ENCODE measurements around the gene KCNJ14.

The KCNJ14 gene

GRCh38 chr19:48455171-48455907 lies at the start of gene KCNJ14:
Gene KCNJ14, plus strand, starts transcription at chr19:48455574. Its CDS starts 6,151 bp downstream, at chr19:48461725.
- DNase-seq (ENCODE audit: low spot score in 2 of 2): no peak
- H3K27ac Mint-ChIP-seq: peak within 1 kb of the TSS; percentile 33
- H3K4me3 Mint-ChIP-seq: no peak within 1 kb of the TSS
- peaks cover 9% of the 10 kb centered on the region for H3K4me1 Mint-ChIP-seq
- no peak for ATAC-seq (ENCODE audit: low read depth)
- H3K27me3 Mint-ChIP-seq: no peaks in the 10 kb centered on the region
- H3K9me3 Mint-ChIP-seq: no peaks in the 10 kb centered on the region
- peaks cover 20% of the 10 kb centered on the region for H3K36me3 Mint-ChIP-seq

- no peak for DNase-seq (ENCODE audit: low spot score in 2 of 2)
- no peak overlapping the region for H3K27ac Mint-ChIP-seq
- peaks cover 24% of the 10 kb centered on the region for H3K27me3 Mint-ChIP-seq
- no peak for ATAC-seq (ENCODE audit: low read depth)
- H3K9me3 Mint-ChIP-seq: peaks cover 3% of the 10 kb centered on the region
- H3K4me1 Mint-ChIP-seq: peaks cover 5% of the 10 kb centered on the region
- no peak overlapping the region for H3K4me3 Mint-ChIP-seq
- H3K36me3 Mint-ChIP-seq: peaks cover 4% of the 10 kb centered on the region
Measured at GRCh38 chr19:48405850-48406249, 49.5 kb upstream of the KCNJ14 start.

- no peak for ATAC-seq (ENCODE audit: low read depth)
- Mint-ChIP-seq H3K27ac (no peak overlapping the region), H3K4me1 (peaks cover 17% of the 10 kb centered on the region), H3K27me3 (peaks cover 19% of the 10 kb centered on the region), H3K36me3 (no peaks in the 10 kb centered on the region), H3K4me3 (no peak overlapping the region), H3K9me3 (no peaks in the 10 kb centered on the region)
- no peak for DNase-seq (ENCODE audit: low spot score in 2 of 2)
Measured at GRCh38 chr19:48413879-48414587, 41.3 kb upstream of the KCNJ14 start.

DNA sequence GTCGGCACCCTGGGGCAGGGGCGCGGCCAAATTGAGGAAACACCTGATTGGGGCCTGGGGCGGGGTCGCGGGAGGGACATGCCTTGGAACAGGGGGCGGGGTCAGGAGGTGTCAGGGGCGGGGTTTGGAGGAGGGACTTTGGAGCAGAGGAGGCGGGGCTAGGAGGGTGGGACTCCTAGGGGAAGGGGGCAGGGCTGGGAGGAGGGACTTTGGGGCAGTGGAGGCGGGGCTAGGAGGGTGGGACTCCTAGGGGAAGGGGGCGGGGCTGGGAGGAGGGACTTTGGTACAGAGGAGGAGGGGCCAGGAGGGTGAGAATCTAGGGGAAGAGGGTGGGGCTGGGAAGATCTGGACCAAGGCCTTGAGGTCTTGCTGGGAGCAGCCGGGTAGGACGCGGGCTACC lies 40.0 kb upstream of the KCNJ14 start:
- H3K9me3 Mint-ChIP-seq: no peaks in the 10 kb centered on the region
- H3K4me3 Mint-ChIP-seq: no peak overlapping the region
- peaks cover 18% of the 10 kb centered on the region for H3K27me3 Mint-ChIP-seq
- no peak overlapping the region for H3K27ac Mint-ChIP-seq
- ATAC-seq (ENCODE audit: low read depth) (peak; percentile 44), DNase-seq (ENCODE audit: low spot score in 2 of 2) (no peak)
- no peaks in the 10 kb centered on the region for H3K36me3 Mint-ChIP-seq
- peaks cover 19% of the 10 kb centered on the region for H3K4me1 Mint-ChIP-seq

- peak overlapping the region; percentile 29 for H3K4me3 Mint-ChIP-seq
- H3K4me1 Mint-ChIP-seq: peaks cover 19% of the 10 kb centered on the region
- DNase-seq (ENCODE audit: low spot score in 2 of 2) (no peak), ATAC-seq (ENCODE audit: low read depth) (no peak)
- peaks cover 14% of the 10 kb centered on the region for H3K27me3 Mint-ChIP-seq
- H3K36me3 Mint-ChIP-seq: no peaks in the 10 kb centered on the region
- H3K27ac Mint-ChIP-seq: no peak overlapping the region
- no peaks in the 10 kb centered on the region for H3K9me3 Mint-ChIP-seq
Measured at GRCh38 chr19:48415806-48416221, 39.6 kb upstream of the KCNJ14 start.

DNA sequence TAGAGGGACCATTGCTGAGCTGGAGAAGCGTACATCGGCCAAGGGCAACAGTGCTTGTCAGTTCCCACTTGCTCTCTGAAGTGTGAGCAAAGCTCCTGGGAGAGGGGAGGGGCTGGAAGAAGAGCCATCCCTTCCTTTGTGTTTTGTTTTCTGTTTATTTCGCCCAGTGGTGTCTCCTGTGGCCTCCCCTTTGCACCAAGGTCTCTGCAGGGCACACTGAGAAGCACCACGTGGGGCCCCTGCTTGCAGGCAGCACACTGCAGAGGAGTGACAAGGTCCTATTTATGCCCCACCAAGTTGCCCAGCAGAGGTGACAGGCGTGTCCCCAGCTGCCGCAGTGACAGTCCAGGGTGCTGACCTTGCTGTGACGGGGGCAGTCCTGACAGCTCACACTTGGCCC lies 38.0 kb upstream of the KCNJ14 start:
- DNase-seq (ENCODE audit: low spot score in 2 of 2) (no peak), ATAC-seq (ENCODE audit: low read depth) (no peak)
- H3K9me3 Mint-ChIP-seq: no peaks in the 10 kb centered on the region
- peaks cover 19% of the 10 kb centered on the region for H3K4me1 Mint-ChIP-seq
- H3K27ac Mint-ChIP-seq: no peak overlapping the region
- H3K4me3 Mint-ChIP-seq: no peak overlapping the region
- H3K27me3 Mint-ChIP-seq: peaks cover 12% of the 10 kb centered on the region
- no peaks in the 10 kb centered on the region for H3K36me3 Mint-ChIP-seq

DNA sequence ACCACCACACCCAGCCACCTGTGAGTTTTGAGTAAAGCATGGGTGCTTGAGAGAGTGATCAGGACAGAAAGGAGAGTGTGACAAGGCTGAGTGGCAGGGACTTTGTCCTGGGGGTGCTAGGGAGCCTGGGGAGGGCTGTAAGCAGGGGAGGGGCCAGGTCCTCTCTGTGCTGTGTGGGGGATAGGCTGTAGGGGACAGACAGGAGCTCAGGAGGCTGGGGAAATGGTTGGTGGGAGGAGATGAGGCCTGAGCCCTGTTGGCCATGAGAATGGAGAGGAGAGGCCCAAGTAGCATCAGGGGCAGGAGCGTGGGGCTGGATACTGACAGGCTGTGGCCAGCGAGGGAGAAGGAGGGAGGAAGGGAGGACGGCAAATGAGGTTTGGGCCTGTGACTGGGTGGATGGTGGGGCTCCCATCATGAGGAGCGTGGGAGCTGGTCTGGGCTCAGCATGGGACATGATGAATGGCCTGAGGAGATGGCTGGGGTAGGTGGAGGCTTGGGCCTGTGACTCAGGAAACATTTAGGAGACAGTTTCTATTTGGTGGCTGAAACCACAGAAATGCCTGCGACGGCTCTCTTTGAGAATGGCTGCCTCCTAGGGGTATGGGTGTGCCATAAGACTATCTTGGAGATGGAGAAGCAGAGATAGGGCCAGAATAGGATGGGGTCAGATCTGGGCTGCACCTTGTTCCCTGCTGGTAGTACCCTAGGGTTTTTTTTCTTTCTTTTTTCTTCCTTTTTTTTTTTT lies 36.9 kb upstream of the KCNJ14 start:
- Mint-ChIP-seq H3K27me3 (peaks cover 14% of the 10 kb centered on the region), H3K4me3 (peak overlapping the region; percentile 85), H3K36me3 (no peaks in the 10 kb centered on the region), H3K9me3 (no peaks in the 10 kb centered on the region), H3K4me1 (peaks cover 19% of the 10 kb centered on the region), H3K27ac (peak overlapping the region; percentile 9)
- peak; percentile 18 for ATAC-seq (ENCODE audit: low read depth)
- no peak for DNase-seq (ENCODE audit: low spot score in 2 of 2)

- peaks cover 13% of the 10 kb centered on the region for H3K27me3 Mint-ChIP-seq
- ATAC-seq (ENCODE audit: low read depth) (peak; percentile 86), DNase-seq (ENCODE audit: low spot score in 2 of 2) (peak; percentile 59 to 64)
- peaks cover 13% of the 10 kb centered on the region for H3K4me1 Mint-ChIP-seq
- H3K27ac Mint-ChIP-seq: peak overlapping the region; percentile 9
- H3K9me3 Mint-ChIP-seq: no peaks in the 10 kb centered on the region
- no peaks in the 10 kb centered on the region for H3K36me3 Mint-ChIP-seq
- H3K4me3 Mint-ChIP-seq: peak overlapping the region; percentile 85
Measured at GRCh38 chr19:48419158-48419920, 36.0 kb upstream of the KCNJ14 start.

- H3K4me1 Mint-ChIP-seq: peaks cover 15% of the 10 kb centered on the region
- H3K4me3 Mint-ChIP-seq: no peak overlapping the region
- no peak for ATAC-seq (ENCODE audit: low read depth)
- H3K36me3 Mint-ChIP-seq: no peaks in the 10 kb centered on the region
- H3K27ac Mint-ChIP-seq: no peak overlapping the region
- H3K9me3 Mint-ChIP-seq: no peaks in the 10 kb centered on the region
- H3K27me3 Mint-ChIP-seq: peaks cover 11% of the 10 kb centered on the region
- no peak for DNase-seq (ENCODE audit: low spot score in 2 of 2)
Measured at GRCh38 chr19:48421548-48421947, 33.8 kb upstream of the KCNJ14 start.

GRCh38 chr19:48424694-48425219 lies 30.6 kb upstream of the KCNJ14 start:
- Mint-ChIP-seq H3K27me3 (peaks cover 5% of the 10 kb centered on the region), H3K27ac (no peak overlapping the region)

DNA sequence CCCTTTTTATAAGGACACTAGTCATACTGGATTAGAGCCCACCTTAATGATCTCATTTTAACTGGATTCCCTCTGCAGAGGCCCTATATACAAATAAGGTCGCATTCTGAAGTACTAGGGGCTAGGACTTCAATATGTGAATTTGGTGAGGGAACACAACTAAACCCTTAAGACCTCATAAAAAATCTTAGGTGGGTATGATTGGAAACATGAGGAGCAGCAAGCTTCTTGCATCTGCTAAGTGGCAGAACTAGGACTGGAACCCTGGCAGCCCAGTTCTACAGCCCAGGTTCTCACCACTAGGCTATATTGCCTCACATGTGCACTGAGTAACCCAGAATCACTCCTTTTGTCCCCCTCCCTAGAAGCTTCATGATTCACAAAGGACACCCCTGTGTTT lies 26.7 kb upstream of the KCNJ14 start:
- ATAC-seq (ENCODE audit: low read depth): no peak
- Mint-ChIP-seq H3K4me3 (no peak overlapping the region), H3K27ac (no peak overlapping the region), H3K27me3 (peaks cover 5% of the 10 kb centered on the region), H3K4me1 (peaks cover 6% of the 10 kb centered on the region), H3K36me3 (no peaks in the 10 kb centered on the region), H3K9me3 (no peaks in the 10 kb centered on the region)
- DNase-seq (ENCODE audit: low spot score in 2 of 2): no peak

More at GRCh38 chr19:48424694-48425219, 30.6 kb upstream of the KCNJ14 start:
- Mint-ChIP-seq H3K9me3 (no peaks in the 10 kb centered on the region), H3K36me3 (no peaks in the 10 kb centered on the region), H3K4me1 (peaks cover 6% of the 10 kb centered on the region), H3K4me3 (no peak overlapping the region)
- DNase-seq (ENCODE audit: low spot score in 2 of 2) (no peak), ATAC-seq (ENCODE audit: low read depth) (no peak)

GRCh38 chr19:48433337-48433736 lies 22.0 kb upstream of the KCNJ14 start:
- no peak for DNase-seq (ENCODE audit: low spot score in 2 of 2)
- Mint-ChIP-seq H3K27me3 (peaks cover 13% of the 10 kb centered on the region), H3K9me3 (no peaks in the 10 kb centered on the region), H3K4me1 (no peaks in the 10 kb centered on the region), H3K4me3 (no peak overlapping the region), H3K27ac (no peak overlapping the region), H3K36me3 (no peaks in the 10 kb centered on the region)
- no peak for ATAC-seq (ENCODE audit: low read depth)

DNA sequence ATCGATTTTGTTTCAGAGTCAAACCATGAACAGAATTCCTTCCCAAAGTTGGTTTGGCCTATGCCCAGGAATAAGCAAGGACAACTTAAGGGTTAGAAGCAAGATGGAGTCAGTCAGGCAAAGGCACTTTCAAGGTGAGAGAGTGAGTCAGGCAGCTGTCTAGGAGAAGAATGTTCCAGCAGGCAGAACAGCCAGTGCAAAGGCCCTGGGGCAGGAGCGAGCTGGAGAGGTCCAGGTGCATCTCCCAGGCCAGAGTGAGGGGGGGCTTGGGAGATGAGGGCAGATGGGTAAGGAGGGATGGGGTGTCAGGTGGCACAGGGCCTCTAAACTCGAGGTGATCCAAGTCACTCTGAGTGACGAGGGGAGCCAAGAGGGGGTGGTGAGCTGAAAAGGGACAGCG lies 18.8 kb upstream of the KCNJ14 start:
- ATAC-seq (ENCODE audit: low read depth): no peak
- no peaks in the 10 kb centered on the region for H3K9me3 Mint-ChIP-seq
- H3K27me3 Mint-ChIP-seq: peaks cover 11% of the 10 kb centered on the region
- H3K4me1 Mint-ChIP-seq: no peaks in the 10 kb centered on the region
- H3K4me3 Mint-ChIP-seq: no peak overlapping the region
- H3K27ac Mint-ChIP-seq: no peak overlapping the region
- no peaks in the 10 kb centered on the region for H3K36me3 Mint-ChIP-seq
- no peak for DNase-seq (ENCODE audit: low spot score in 2 of 2)

Data from memory B cell (primary cell).